Activated CD8-positive, alpha-beta memory T cell treated with anti-CD3 and anti-CD28 coated beads, Interleukin-2, amount 50 U/mL, for 24 hours (primary cell): ENCODE results near the gene BRS3.
"Not testable (repeated sequence)": the region's sequence is repeated elsewhere in the genome, so short reads cannot be mapped to it uniquely, and the experiment has no call there.

Experiments
- DNase-seq: peaks from one replicate; pipeline ENCODE4 v3.0.0-alpha.2; 2020; ENCODE audit errors: extremely low read depth

Gene BRS3

GRCh38 chrX:136487647-136488046 is at the start of gene BRS3:
TSS of gene BRS3 (plus strand) at chrX:136487947. CDS start at chrX:136488115, 168 bp downstream.
- no peak for DNase-seq

- no peak for DNase-seq
Observed at GRCh38 chrX:136438192-136438591, 49.6 kb upstream of the BRS3 start.

DNA sequence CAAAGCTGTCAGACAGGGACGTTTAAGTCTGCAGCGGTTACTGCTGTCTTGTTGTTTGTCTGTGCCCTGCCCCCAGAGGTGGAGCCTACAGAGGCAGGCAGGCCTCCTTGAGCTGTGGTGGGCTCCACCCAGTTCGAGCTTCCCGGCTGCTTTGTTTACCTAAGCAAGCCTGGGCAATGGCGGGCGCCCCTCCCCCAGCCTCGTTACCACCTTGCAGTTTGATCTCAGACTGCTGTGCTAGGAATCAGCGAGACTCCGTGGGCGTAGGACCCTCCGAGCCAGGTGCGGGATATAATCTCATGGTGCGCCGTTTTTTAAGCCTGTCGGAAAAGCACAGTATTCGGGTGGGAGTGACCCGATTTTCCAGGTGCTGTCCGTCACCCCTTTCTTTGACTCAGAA is 42.1 kb upstream of the BRS3 start:
- not testable (repeated sequence) for DNase-seq

GRCh38 chrX:136446208-136446607 is 41.5 kb upstream of the BRS3 start:
- DNase-seq = no peak

- DNase-seq = no peak
Observed at GRCh38 chrX:136447308-136447707, 40.4 kb upstream of the BRS3 start.

GRCh38 chrX:136447968-136448367 is 39.8 kb upstream of the BRS3 start:
- DNase-seq = no peak

- DNase-seq = no peak
Observed at GRCh38 chrX:136450050-136450830, 37.5 kb upstream of the BRS3 start.

DNA sequence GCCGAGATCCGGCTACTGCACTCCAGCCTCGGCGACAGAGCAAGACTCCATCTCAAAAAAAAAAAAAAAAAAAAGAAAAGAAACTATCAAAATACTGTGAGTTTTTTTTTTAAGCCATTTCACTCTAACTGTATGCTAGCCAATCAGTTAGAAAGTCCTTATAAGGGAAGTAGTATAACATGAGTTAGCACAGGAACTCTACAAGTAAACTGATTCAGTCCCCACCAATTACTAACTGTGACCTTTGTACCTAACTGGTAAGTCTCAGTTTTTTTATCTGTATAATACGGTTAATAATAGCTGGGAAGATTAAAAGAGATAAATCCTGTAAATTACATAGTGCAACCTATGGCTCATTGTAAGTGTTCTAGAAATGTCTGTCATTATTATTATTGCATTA is 35.1 kb upstream of the BRS3 start:
- no peak for DNase-seq

GRCh38 chrX:136453114-136453513 is 34.6 kb upstream of the BRS3 start:
- DNase-seq = no peak

DNA sequence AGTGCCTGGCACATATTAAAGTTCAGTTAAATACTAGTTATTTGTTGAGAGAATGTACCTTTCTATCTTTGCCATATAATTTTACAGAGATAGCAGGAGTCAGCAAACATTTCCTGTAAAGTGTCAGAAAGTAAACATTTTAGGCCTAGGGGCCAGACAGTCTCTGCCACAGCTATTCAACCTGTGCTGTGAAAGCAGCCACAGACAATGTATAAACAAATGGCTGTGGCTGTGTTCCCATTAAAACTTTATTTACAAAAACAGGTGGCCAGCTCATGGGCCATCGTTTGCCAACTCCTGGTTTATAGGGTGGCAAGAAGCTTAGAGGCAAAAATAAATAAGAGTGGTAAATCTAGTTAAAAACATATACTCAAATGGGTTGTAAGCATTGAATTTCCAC is 34.0 kb upstream of the BRS3 start:
- no peak for DNase-seq

- no peak for DNase-seq
Observed at GRCh38 chrX:136456133-136456532, 31.6 kb upstream of the BRS3 start.

GRCh38 chrX:136457303-136457917 is 30.3 kb upstream of the BRS3 start:
- DNase-seq = no peak

- DNase-seq = no peak
Observed at GRCh38 chrX:136464589-136464988, 23.2 kb upstream of the BRS3 start.

- no peak for DNase-seq
Observed at GRCh38 chrX:136467303-136467702, 20.4 kb upstream of the BRS3 start.

GRCh38 chrX:136468391-136469103 is 19.2 kb upstream of the BRS3 start:
- no peak for DNase-seq

- no peak for DNase-seq
Observed at GRCh38 chrX:136473663-136474062, 14.1 kb upstream of the BRS3 start.

- no peak for DNase-seq
Observed at GRCh38 chrX:136475236-136475635, 12.5 kb upstream of the BRS3 start.

DNA sequence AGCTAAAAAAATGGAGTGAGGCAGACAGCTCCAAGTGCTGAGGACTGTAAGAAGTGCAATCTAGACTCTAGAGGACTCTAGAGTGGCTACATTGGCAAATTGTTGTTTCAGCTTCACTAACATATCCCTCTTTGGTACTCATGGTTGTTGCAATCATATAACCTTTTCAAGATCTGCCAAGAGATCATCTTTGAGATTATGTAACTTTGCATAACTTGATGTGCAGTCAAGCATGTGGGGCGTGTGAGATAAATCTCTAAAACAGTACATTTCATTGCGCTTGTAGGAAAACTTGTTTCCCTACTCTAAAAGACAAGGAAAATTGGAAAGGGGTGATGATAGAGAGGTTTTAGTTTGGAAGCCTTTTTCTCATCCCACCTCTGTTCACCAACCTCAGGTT is 11.2 kb upstream of the BRS3 start:
- no peak for DNase-seq

GRCh38 chrX:136477026-136477425 is 10.7 kb upstream of the BRS3 start:
- no peak for DNase-seq

DNA sequence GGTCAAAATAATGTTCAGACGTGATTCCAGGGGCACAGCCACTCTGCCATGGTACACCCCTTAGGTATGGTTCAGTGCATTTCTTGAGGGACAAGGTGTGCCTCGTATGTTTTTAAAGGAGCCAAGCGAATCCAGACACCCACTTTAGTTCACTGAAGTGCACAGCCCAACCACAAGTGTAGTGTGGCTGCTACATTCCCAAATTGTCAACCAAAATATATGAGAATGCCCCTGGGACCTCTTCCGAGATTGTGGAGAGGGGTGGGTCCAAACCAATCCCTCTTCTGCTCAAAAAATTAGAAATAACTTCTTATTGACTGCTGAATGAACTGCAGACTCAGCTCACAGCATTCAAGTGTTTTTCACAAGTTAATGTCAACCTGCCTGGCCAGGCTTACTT is 7.4 kb upstream of the BRS3 start:
- no peak for DNase-seq

DNA sequence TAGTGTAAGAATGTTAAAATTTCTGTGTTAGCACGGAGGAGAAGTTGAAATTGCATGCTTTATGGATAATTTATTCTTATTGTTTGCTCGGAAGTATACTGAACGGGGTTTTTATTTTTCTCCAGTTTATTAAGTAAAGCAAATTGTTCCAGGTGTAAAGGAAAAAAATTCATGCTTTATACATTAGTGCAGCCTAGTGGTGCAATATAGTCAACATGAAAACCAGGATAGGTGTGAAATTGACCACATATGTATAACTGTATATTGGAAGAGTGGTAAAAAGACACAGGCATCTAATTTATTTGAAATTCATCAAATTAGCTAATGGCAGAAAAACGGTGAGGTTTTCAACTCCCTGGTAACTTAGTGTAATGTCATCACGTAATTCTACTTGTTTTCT is 959 bp downstream of the BRS3 start:
- no peak for DNase-seq

GRCh38 chrX:136491832-136492231 is 4.1 kb downstream of the BRS3 start:
- no peak for DNase-seq

- no peak for DNase-seq
Observed at GRCh38 chrX:136493011-136493410, 5.3 kb downstream of the BRS3 start.
